ENCODE data around the gene PRICKLE3. TPM values are rescaled to one million over a fixed set of nuclear protein-coding genes. Genes with fewer than 3 reads are reported as not detected.

Gene PRICKLE3
- total RNA-seq, 1 experiment from 2014 or later: 14.5 TPM

GRCh38 chrX:49171752-49172279 lies 14.4 kb downstream of the PRICKLE3 start, which contains the start of gene PLP2:
TSS of gene PLP2 (plus strand) at chrX:49171898. CDS start at chrX:49172001, 103 bp downstream.
- Mint-ChIP-seq H3K4me3 (ENCODE audit: unreplicated experiment) (peak within 1 kb of the TSS; percentile 88), H3K27ac (ENCODE audit: low read depth, unreplicated experiment) (peak within 1 kb of the TSS; percentile 54), H3K27me3 (ENCODE audit: insufficient read depth, unreplicated experiment) (no peaks in the 10 kb centered on the region), H3K36me3 (ENCODE audit: insufficient read depth, unreplicated experiment) (peaks cover 41% of the 10 kb centered on the region), H3K4me1 (ENCODE audit: insufficient read depth, unreplicated experiment) (peaks cover 19% of the 10 kb centered on the region), H3K9me3 (ENCODE audit: unreplicated experiment) (no peaks in the 10 kb centered on the region)
- DNase-seq (ENCODE audit: unreplicated experiment): peak; percentile 73
- CTCF ChIA-PET: interaction anchor here (0.5 to 1.0 kb wide), 2 partner anchors 12 to 21 kb away, joined by 3 read pairs; no protein-coding TSS in a partner anchor
- no TSS peak for BruUV-seq (replicated peaks)
- intact Hi-C loops (cut with micrococcal nuclease): no loop called here
- TF ChIP-seq CTCF (IDR thresholded peaks at IDR 0.05; ENCODE audit: unreplicated experiment): no peak
- POLR2A ChIA-PET: interaction anchor here (0.6 to 3.0 kb wide), 6 partner anchors 13 to 170 kb away, joined by 3 to 23 read pairs (median 3); partner anchors contain the start of gene GRIPAP1

- no peak for DNase-seq (ENCODE audit: unreplicated experiment)
- no peak for TF ChIP-seq CTCF (IDR thresholded peaks at IDR 0.05; ENCODE audit: unreplicated experiment)
- H3K4me3 Mint-ChIP-seq (ENCODE audit: unreplicated experiment): peak overlapping the region; percentile 91
- no peaks in the 10 kb centered on the region for H3K27me3 Mint-ChIP-seq (ENCODE audit: insufficient read depth, unreplicated experiment)
- ChIA-PET POLR2A (interaction anchor here (0.7 to 4.1 kb wide), 14 partner anchors 9 to 571 kb away, joined by 3 to 48 read pairs (median 8); partner anchors contain the start of genes CCDC120, OTUD5, PPP1R3F and PQBP1), CTCF (interaction anchor here (0.7 kb wide), 1 partner anchor 9 kb away, joined by 3 read pairs; no protein-coding TSS in a partner anchor)
- H3K27ac Mint-ChIP-seq (ENCODE audit: low read depth, unreplicated experiment): peak overlapping the region; percentile 97
- peaks cover 8% of the 10 kb centered on the region for H3K36me3 Mint-ChIP-seq (ENCODE audit: insufficient read depth, unreplicated experiment)
- H3K9me3 Mint-ChIP-seq (ENCODE audit: unreplicated experiment): no peaks in the 10 kb centered on the region
- intact Hi-C loops (cut with micrococcal nuclease): no loop called here
- BruUV-seq (replicated peaks): no TSS peak
- peaks cover 13% of the 10 kb centered on the region for H3K4me1 Mint-ChIP-seq (ENCODE audit: insufficient read depth, unreplicated experiment)
These were observed 18.4 kb downstream of the PRICKLE3 start for GRCh38 chrX:49167740-49168108.

GRCh38 chrX:49166914-49167739 lies 19.0 kb downstream of the PRICKLE3 start:
- intact Hi-C loops (cut with micrococcal nuclease): loop anchor here (1.0 kb wide), 2 partner anchors 11 to 17 kb away; no protein-coding TSS in a partner anchor

More at GRCh38 chrX:49166914-49167739, 19.0 kb downstream of the PRICKLE3 start:
- CTCF ChIA-PET: interaction anchor here (0.6 to 1.7 kb wide), 4 partner anchors 11 to 590 kb away, joined by 3 to 6 read pairs (median 4); no protein-coding TSS in a partner anchor
- H3K4me1 Mint-ChIP-seq (ENCODE audit: insufficient read depth, unreplicated experiment): peaks cover 13% of the 10 kb centered on the region
- POLR2A ChIA-PET: interaction anchor here (0.7 to 4.1 kb wide), 23 partner anchors 10 to 572 kb away, joined by 3 to 48 read pairs (median 6); partner anchors contain the start of genes CCDC120, GRIPAP1, HDAC6 and OTUD5
- DNase-seq (ENCODE audit: unreplicated experiment): peak; percentile 88
- no peak for TF ChIP-seq CTCF (IDR thresholded peaks at IDR 0.05; ENCODE audit: unreplicated experiment)
- TSS peak; percentile 50 for BruUV-seq (replicated peaks)
- H3K36me3 Mint-ChIP-seq (ENCODE audit: insufficient read depth, unreplicated experiment): peaks cover 4% of the 10 kb centered on the region
- H3K27me3 Mint-ChIP-seq (ENCODE audit: insufficient read depth, unreplicated experiment): no peaks in the 10 kb centered on the region
- H3K4me3 Mint-ChIP-seq (ENCODE audit: unreplicated experiment): peak overlapping the region; percentile 91
- H3K27ac Mint-ChIP-seq (ENCODE audit: low read depth, unreplicated experiment): peak overlapping the region; percentile 97
- no peaks in the 10 kb centered on the region for H3K9me3 Mint-ChIP-seq (ENCODE audit: unreplicated experiment)

Data from MCF 10A (cell line).